ENCODE data around the gene SLC10A6. TPM values are rescaled to one million over a fixed set of nuclear protein-coding genes. Genes with fewer than 3 reads are reported as not detected.
"Not testable (repeated sequence)": the region's sequence is repeated elsewhere in the genome, so short reads cannot be mapped to it uniquely, and the experiment has no call there.

SLC10A6 gene
- total RNA-seq, 3 donors from 2014 or later = 0.43 to 0.92 TPM; not detected in 1

DNA sequence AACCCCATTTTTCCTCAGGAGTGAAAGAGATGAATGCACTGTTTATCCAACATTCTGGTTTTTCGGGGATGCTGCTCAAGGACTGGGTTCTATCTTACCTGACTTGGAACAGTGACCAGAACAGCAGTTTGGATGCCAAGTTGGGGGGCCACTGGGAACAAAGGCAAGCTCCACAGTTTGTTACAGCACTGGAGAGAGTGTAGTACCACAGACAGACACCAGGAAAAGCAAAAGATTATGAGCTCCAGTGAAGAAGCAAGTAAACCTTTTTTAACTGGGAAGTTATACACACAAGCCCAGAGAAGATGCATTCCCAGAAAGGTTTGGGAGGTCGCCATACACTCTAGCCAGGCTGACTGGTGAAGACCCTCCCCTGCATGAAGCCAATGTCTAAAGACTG is 29.5 kb upstream of the SLC10A6 start:
- ATAC-seq = no peak

DNA sequence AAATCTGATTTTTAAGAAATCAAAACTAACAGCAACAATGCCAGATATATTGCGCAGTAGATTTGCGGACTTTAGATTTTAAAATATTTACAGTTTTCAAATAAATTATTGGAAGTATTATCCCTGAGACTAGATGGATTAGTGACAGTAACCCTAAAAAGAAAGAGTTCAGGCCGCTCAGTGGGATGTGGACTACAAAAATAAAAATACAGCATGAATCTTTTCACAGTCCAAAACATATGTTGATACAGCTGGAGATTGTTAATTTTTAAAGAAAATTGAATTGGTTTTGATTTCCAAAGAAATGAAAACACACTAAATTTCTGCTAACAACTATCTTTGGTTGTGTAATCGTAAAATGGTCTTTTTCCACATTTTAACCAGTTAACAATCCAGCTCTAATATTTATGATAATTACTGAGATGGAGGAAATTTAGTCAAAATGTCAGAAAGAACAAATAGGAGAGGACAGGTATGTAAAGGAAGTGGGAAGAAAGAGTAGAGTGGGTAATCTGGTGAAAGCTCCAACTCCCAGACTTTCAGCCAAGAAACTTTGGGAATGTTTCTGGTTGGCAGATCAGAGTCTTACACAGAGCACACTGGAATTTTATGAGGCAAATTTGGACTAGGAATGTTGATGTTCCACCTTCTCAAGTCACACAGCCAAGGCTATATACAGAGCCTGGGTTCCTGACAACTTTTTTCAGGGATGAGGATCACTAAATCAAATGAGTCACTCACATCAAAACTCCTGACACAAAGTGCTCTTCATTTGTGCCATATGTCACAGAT is 27.9 kb upstream of the SLC10A6 start:
- Histone ChIP-seq H3K9me3 (peaks cover 13% of the 10 kb centered on the region), H3K4me1 (ENCODE audit: low read depth) (no peaks in the 10 kb centered on the region), H3K4me3 (no peak overlapping the region), H3K36me3 (ENCODE audit: low read depth) (no peaks in the 10 kb centered on the region)
- no peak for DNase-seq
- ATAC-seq = no peak
- TF ChIP-seq, protein P1, sequence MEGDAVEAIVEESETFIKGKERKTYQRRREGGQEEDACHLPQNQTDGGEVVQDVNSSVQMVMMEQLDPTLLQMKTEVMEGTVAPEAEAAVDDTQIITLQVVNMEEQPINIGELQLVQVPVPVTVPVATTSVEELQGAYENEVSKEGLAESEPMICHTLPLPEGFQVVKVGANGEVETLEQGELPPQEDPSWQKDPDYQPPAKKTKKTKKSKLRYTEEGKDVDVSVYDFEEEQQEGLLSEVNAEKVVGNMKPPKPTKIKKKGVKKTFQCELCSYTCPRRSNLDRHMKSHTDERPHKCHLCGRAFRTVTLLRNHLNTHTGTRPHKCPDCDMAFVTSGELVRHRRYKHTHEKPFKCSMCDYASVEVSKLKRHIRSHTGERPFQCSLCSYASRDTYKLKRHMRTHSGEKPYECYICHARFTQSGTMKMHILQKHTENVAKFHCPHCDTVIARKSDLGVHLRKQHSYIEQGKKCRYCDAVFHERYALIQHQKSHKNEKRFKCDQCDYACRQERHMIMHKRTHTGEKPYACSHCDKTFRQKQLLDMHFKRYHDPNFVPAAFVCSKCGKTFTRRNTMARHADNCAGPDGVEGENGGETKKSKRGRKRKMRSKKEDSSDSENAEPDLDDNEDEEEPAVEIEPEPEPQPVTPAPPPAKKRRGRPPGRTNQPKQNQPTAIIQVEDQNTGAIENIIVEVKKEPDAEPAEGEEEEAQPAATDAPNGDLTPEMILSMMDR (IDR thresholded peaks at IDR 0.05) = no peak
- intact Hi-C loops (cut with DNase I, micrococcal nuclease) = no loop called here

More for the DNA sequence above, 29.5 kb upstream of the SLC10A6 start:
- TF ChIP-seq, protein P1 (IDR thresholded peaks at IDR 0.05) = no peak
- no peak overlapping the region for H3K4me3 ChIP-seq
- no peak for DNase-seq
- H3K36me3 ChIP-seq (ENCODE audit: low read depth) = no peaks in the 10 kb centered on the region
- no peaks in the 10 kb centered on the region for H3K4me1 ChIP-seq (ENCODE audit: low read depth)
- intact Hi-C loops (cut with DNase I, micrococcal nuclease) = no loop called here
- H3K9me3 ChIP-seq = peaks cover 13% of the 10 kb centered on the region

DNA sequence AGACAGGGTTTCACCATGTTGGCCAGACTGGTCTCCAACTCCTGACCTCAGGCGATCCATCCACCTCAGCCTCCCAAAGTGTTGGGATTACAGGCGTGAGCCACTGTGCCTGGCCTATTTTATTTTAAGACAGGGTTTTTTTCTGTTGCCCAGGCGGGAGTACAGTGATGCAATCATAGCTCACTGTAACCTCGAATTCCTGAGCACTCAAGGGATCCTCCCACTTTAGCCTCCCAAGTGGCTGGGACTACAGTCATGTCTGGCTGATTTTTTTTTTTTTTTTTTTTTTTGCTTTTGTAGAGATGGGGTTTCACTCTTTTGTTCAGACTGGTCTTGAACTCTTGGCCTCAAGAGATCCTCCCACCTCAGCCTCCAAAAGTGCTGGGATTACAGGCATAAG is 26.3 kb upstream of the SLC10A6 start:
- DNase-seq; H3K4me1 ChIP-seq (ENCODE audit: low read depth); ATAC-seq; H3K36me3 ChIP-seq (ENCODE audit: low read depth); intact Hi-C loops (cut with DNase I, micrococcal nuclease); H3K4me3 ChIP-seq: not testable (repeated sequence)
- H3K9me3 ChIP-seq = peaks cover 13% of the 10 kb centered on the region

DNA sequence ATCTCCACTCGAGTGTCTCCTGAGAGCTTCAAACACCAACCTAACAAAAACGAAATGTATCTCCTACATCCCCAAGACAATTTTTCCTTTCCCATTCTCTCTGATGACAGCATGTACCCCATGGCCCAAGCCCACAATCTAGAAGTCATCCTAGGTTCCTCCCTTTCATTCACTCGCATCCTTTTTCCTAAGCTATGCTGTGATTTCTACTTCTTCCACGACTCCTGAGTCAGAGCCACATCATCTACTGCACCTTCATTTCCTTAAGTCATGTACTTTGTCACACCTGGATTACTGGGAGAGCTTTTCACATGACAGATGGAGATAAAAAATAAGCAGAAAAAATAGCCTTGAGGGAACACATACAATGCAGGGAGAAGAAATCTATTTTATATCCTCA is 23.0 kb upstream of the SLC10A6 start:
- H3K36me3 ChIP-seq (ENCODE audit: low read depth) = no peaks in the 10 kb centered on the region
- intact Hi-C loops (cut with DNase I, micrococcal nuclease) = no loop called here
- ATAC-seq = no peak
- H3K4me1 ChIP-seq (ENCODE audit: low read depth) = no peaks in the 10 kb centered on the region
- TF ChIP-seq, protein P1 (IDR thresholded peaks at IDR 0.05) = no peak
- H3K9me3 ChIP-seq = no peaks in the 10 kb centered on the region
- DNase-seq = no peak
- H3K4me3 ChIP-seq = no peak overlapping the region

DNA sequence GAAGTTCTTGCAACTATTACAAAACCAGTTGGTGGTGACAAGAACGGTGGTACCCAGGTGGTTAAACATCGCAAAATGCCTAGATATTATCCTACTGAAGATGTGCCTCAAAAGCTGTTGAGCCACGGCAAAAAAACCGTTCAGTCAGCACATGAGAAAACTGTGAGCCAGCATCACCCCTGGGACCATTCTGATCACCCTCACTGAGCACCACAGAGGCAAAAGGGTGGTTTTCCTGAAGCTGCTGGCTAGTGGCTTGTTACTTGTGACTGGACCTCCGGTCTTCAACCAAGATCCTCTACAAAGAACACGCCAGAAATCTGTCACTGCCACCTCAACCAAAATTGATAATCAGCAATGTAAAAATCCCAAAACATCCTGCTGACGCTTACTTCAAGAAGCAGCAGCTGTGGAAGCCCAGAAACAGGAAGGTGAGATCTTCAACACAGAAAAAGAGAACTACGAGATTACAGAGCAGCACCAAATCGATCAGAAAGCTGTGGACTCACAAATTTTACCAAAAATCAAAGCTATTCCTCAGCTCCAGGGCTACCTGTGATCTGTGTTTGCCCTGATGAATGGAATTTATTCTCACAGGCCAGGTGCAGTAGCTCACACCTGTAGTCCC is 21.4 kb upstream of the SLC10A6 start:
- DNase-seq = no peak
- Histone ChIP-seq H3K4me1 (ENCODE audit: low read depth) (no peaks in the 10 kb centered on the region), H3K36me3 (ENCODE audit: low read depth) (no peaks in the 10 kb centered on the region), H3K4me3 (no peak overlapping the region), H3K9me3 (no peaks in the 10 kb centered on the region)
- no peak for ATAC-seq
- TF ChIP-seq, protein P1 (IDR thresholded peaks at IDR 0.05) = no peak
- intact Hi-C loops (cut with DNase I, micrococcal nuclease) = no loop called here

DNA sequence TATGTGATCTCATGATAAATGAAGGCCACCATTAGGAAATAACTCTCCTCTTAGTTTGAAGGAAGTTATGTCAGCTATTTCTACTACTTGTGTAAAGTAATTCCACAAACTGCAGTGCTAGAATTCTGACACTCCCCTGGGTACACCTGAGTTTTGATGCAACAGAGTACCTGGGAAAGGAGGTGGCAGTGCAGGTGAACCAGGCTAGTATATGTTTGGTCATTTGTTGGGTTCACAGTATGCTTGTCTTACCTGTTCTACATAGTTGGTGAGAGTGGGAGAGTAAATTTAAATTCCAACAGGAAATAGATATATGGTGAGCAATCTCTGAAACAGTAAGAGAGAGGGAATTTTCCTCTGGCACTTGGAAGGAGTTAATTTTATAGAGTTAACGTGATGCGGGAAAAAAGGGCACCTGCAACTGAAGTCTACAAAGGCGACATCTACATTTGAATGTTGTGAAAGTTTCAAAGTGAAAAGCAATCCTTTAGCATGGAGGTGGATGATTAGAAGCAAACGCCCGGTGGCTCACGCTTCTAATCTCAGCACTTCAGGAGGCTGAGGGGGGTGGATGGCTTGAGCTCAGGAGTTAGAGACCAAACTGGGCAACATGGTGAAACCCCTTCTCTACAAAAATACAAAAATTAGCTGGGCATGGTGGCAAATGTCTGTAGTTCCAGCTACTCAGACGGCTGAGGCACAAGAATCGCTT is 8.3 kb upstream of the SLC10A6 start:
- no peaks in the 10 kb centered on the region for H3K9me3 ChIP-seq
- ATAC-seq (no peak), DNase-seq (no peak)
- no peaks in the 10 kb centered on the region for H3K36me3 ChIP-seq (ENCODE audit: low read depth)
- no peaks in the 10 kb centered on the region for H3K4me1 ChIP-seq (ENCODE audit: low read depth)
- no peak overlapping the region for H3K4me3 ChIP-seq
- TF ChIP-seq, protein P1 (IDR thresholded peaks at IDR 0.05) = no peak
- intact Hi-C loops (cut with DNase I, micrococcal nuclease) = no loop called here
